ENCODE measurements around the gene ACKR3.

ACKR3 gene

GRCh38 chr2:236571145-236571544 is 1.5 kb downstream of the ACKR3 start:
- peak overlapping the region; percentile 93 for H3K27ac ChIP-seq
- no peak for TF ChIP-seq CTCF (conservative IDR thresholded peaks at IDR 0.05)

- no peak for TF ChIP-seq CTCF (conservative IDR thresholded peaks at IDR 0.05)
- H3K27ac ChIP-seq: peak overlapping the region; percentile 93; the same call in 1 of the 2 replicates
These were observed 2.9 kb downstream of the ACKR3 start for GRCh38 chr2:236572482-236572881.

- no peak for TF ChIP-seq CTCF (conservative IDR thresholded peaks at IDR 0.05)
- no peak overlapping the region for H3K27ac ChIP-seq
These were observed 3.7 kb downstream of the ACKR3 start for GRCh38 chr2:236573066-236573929.

- no peak overlapping the region for H3K27ac ChIP-seq
- TF ChIP-seq CTCF (conservative IDR thresholded peaks at IDR 0.05): no peak
These were observed 4.4 kb downstream of the ACKR3 start for GRCh38 chr2:236574000-236574399.

GRCh38 chr2:236574424-236575145 is 5.0 kb downstream of the ACKR3 start:
- TF ChIP-seq CTCF (conservative IDR thresholded peaks at IDR 0.05): no peak
- H3K27ac ChIP-seq: no peak overlapping the region

GRCh38 chr2:236575510-236575909 is 5.9 kb downstream of the ACKR3 start:
- H3K27ac ChIP-seq: no peak overlapping the region

More at GRCh38 chr2:236575510-236575909, 5.9 kb downstream of the ACKR3 start:
- no peak for TF ChIP-seq CTCF (conservative IDR thresholded peaks at IDR 0.05)
